ENCODE results near the gene MGAT5. TPM values are rescaled to one million over a fixed set of nuclear protein-coding genes. Genes with fewer than 3 reads are reported as not detected.

Gene MGAT5
- total and polyA plus RNA-seq, 4 experiments from 2014 or later = 4.4 to 81.3 (median 48.0) TPM

GRCh38 chr2:134405611-134406081 is 151.8 kb downstream of the MGAT5 start:
- Mint-ChIP-seq H3K4me3 (no peak overlapping the region), H3K9me3 (no peaks in the 10 kb centered on the region), H3K36me3 (peaks cover 30 to 37% of the 10 kb centered on the region in 2 donors), H3K4me1 (peaks cover 34 to 58% (median 48%) of the 10 kb centered on the region in 4 donors), H3K27ac (peak overlapping the region in 3 of 7 donors; percentile 28 to 71 (median 54)), H3K27me3 (no peaks in the 10 kb centered on the region)
- Histone ChIP-seq H3K36me3 (ENCODE audit: insufficient read depth, low read length) (peaks cover 12% of the 10 kb centered on the region), H3K4me1 (ENCODE audit: insufficient read depth, low read length) (peaks cover 34% of the 10 kb centered on the region), H3K27ac (ENCODE audit: low read depth, low read length) (no peak overlapping the region), H3K9me3 (ENCODE audit: control insufficient read depth in 1 of 2, low read length in 2 of 2) (no peaks in the 10 kb centered on the region), H3K4me3 (ENCODE audit: low read length in 2 of 2) (no peak overlapping the region), H3K27me3 (ENCODE audit: insufficient read depth, low read length) (no peaks in the 10 kb centered on the region)
- ChIA-PET CTCF (ENCODE audit: partially characterized antibody) (interaction anchor here (1.0 kb wide), 2 partner anchors 160 to 519 kb away, joined by 3 to 4 read pairs; no protein-coding TSS in a partner anchor), POLR2A (ENCODE audit: partially characterized antibody) (no interaction called here)
- intact Hi-C loops (cut with micrococcal nuclease) = no loop called here
- no peak for DNase-seq

- Mint-ChIP-seq H3K27ac (peak overlapping the region in 3 of 7 donors; percentile 51 to 84 (median 66)), H3K27me3 (no peaks in the 10 kb centered on the region), H3K9me3 (no peaks in the 10 kb centered on the region), H3K4me3 (no peak overlapping the region), H3K4me1 (peaks cover 40 to 60% (median 54%) of the 10 kb centered on the region in 4 donors), H3K36me3 (peaks cover 25 to 37% of the 10 kb centered on the region in 2 donors)
- peaks cover 40% of the 10 kb centered on the region for H3K4me1 ChIP-seq (ENCODE audit: insufficient read depth, low read length)
- intact Hi-C loops (cut with micrococcal nuclease) = no loop called here
- H3K27ac ChIP-seq (ENCODE audit: low read depth, low read length) = no peak overlapping the region
- no peaks in the 10 kb centered on the region for H3K9me3 ChIP-seq (ENCODE audit: control insufficient read depth in 1 of 2, low read length in 2 of 2)
- H3K4me3 ChIP-seq (ENCODE audit: low read length in 2 of 2) = no peak overlapping the region
- no peak for DNase-seq
- ChIA-PET POLR2A (ENCODE audit: partially characterized antibody) (no interaction called here), CTCF (ENCODE audit: partially characterized antibody) (interaction anchor here (0.7 to 1.0 kb wide), 3 partner anchors 160 to 284 kb away, joined by 3 to 4 read pairs (median 3); no protein-coding TSS in a partner anchor)
- peaks cover 12% of the 10 kb centered on the region for H3K36me3 ChIP-seq (ENCODE audit: insufficient read depth, low read length)
- no peaks in the 10 kb centered on the region for H3K27me3 ChIP-seq (ENCODE audit: insufficient read depth, low read length)
Observed at GRCh38 chr2:134406311-134406710, 152.4 kb downstream of the MGAT5 start.

GRCh38 chr2:134406736-134407135 is 152.9 kb downstream of the MGAT5 start:
- no peaks in the 10 kb centered on the region for H3K27me3 ChIP-seq (ENCODE audit: insufficient read depth, low read length)
- DNase-seq = no peak
- POLR2A ChIA-PET (ENCODE audit: partially characterized antibody) = no interaction called here
- Mint-ChIP-seq H3K36me3 (peaks cover 24 to 37% of the 10 kb centered on the region in 2 donors), H3K27me3 (no peaks in the 10 kb centered on the region), H3K4me1 (peaks cover 45 to 63% (median 58%) of the 10 kb centered on the region in 4 donors), H3K9me3 (no peaks in the 10 kb centered on the region), H3K4me3 (no peak overlapping the region), H3K27ac (peak overlapping the region in 6 of 7 donors; percentile 36 to 85 (median 46))
- CTCF ChIA-PET (ENCODE audit: partially characterized antibody) = interaction anchor here (0.7 to 1.0 kb wide), 3 partner anchors 161 to 285 kb away, joined by 3 read pairs; no protein-coding TSS in a partner anchor
- peaks cover 12% of the 10 kb centered on the region for H3K36me3 ChIP-seq (ENCODE audit: insufficient read depth, low read length)
- intact Hi-C loops (cut with micrococcal nuclease) = no loop called here
- no peak overlapping the region for H3K27ac ChIP-seq (ENCODE audit: low read depth, low read length)
- H3K9me3 ChIP-seq (ENCODE audit: control insufficient read depth in 1 of 2, low read length in 2 of 2) = no peaks in the 10 kb centered on the region
- H3K4me3 ChIP-seq (ENCODE audit: low read length in 2 of 2) = no peak overlapping the region
- H3K4me1 ChIP-seq (ENCODE audit: insufficient read depth, low read length) = peaks cover 45% of the 10 kb centered on the region

- ChIA-PET CTCF (ENCODE audit: partially characterized antibody) (interaction anchor here (1.0 kb wide), 1 partner anchor 161 kb away, joined by 3 read pairs; no protein-coding TSS in a partner anchor), POLR2A (ENCODE audit: partially characterized antibody) (no interaction called here)
- peaks cover 51% of the 10 kb centered on the region for H3K4me1 ChIP-seq (ENCODE audit: insufficient read depth, low read length)
Observed at GRCh38 chr2:134407154-134407890, 153.4 kb downstream of the MGAT5 start.

GRCh38 chr2:134408386-134408785 is 154.5 kb downstream of the MGAT5 start:
- H3K27ac ChIP-seq (ENCODE audit: low read depth, low read length) = no peak overlapping the region
- peaks cover 50 to 69% (median 63%) of the 10 kb centered on the region in 4 donors for H3K4me1 Mint-ChIP-seq
- no peaks in the 10 kb centered on the region for H3K9me3 ChIP-seq (ENCODE audit: control insufficient read depth in 1 of 2, low read length in 2 of 2)
- ChIA-PET CTCF (ENCODE audit: partially characterized antibody) (interaction anchor here (0.8 to 2.0 kb wide), 3 partner anchors 163 to 521 kb away, joined by 3 to 9 read pairs (median 9); no protein-coding TSS in a partner anchor), POLR2A (ENCODE audit: partially characterized antibody) (interaction anchor here (0.9 to 1.4 kb wide), 5 partner anchors 126 to 288 kb away, joined by 3 to 8 read pairs (median 3); no protein-coding TSS in a partner anchor)
- peaks cover 51% of the 10 kb centered on the region for H3K4me1 ChIP-seq (ENCODE audit: insufficient read depth, low read length)
- peak overlapping the region in 5 of 7 donors; percentile 41 to 87 (median 71) for H3K27ac Mint-ChIP-seq
- H3K36me3 ChIP-seq (ENCODE audit: insufficient read depth, low read length) = peaks cover 4% of the 10 kb centered on the region
- peak overlapping the region in 4 of 8 donors; percentile 44 to 58 (median 52) for H3K4me3 Mint-ChIP-seq
- H3K4me3 ChIP-seq (ENCODE audit: low read length in 2 of 2) = no peak overlapping the region
- H3K9me3 Mint-ChIP-seq = no peaks in the 10 kb centered on the region
- no peaks in the 10 kb centered on the region for H3K27me3 ChIP-seq (ENCODE audit: insufficient read depth, low read length)
- peaks cover 20 to 29% of the 10 kb centered on the region in 2 donors for H3K36me3 Mint-ChIP-seq
- intact Hi-C loops (cut with micrococcal nuclease) = no loop called here
- no peak for DNase-seq
- H3K27me3 Mint-ChIP-seq = no peaks in the 10 kb centered on the region

More at GRCh38 chr2:134407154-134407890, 153.4 kb downstream of the MGAT5 start:
- H3K4me1 Mint-ChIP-seq = peaks cover 50 to 69% (median 63%) of the 10 kb centered on the region in 4 donors
- peak overlapping the region in 1 of 8 donors; percentile 48 for H3K4me3 Mint-ChIP-seq
- H3K36me3 Mint-ChIP-seq = peaks cover 25 to 38% of the 10 kb centered on the region in 2 donors
- no peak for DNase-seq
- H3K27me3 Mint-ChIP-seq = no peaks in the 10 kb centered on the region
- Histone ChIP-seq H3K27ac (ENCODE audit: low read depth, low read length) (no peak overlapping the region), H3K4me3 (ENCODE audit: low read length in 2 of 2) (no peak overlapping the region), H3K36me3 (ENCODE audit: insufficient read depth, low read length) (peaks cover 12% of the 10 kb centered on the region), H3K9me3 (ENCODE audit: control insufficient read depth in 1 of 2, low read length in 2 of 2) (no peaks in the 10 kb centered on the region), H3K27me3 (ENCODE audit: insufficient read depth, low read length) (no peaks in the 10 kb centered on the region)
- H3K27ac Mint-ChIP-seq = peak overlapping the region in 6 of 7 donors; percentile 36 to 87 (median 66)
- intact Hi-C loops (cut with micrococcal nuclease) = no loop called here
- H3K9me3 Mint-ChIP-seq = no peaks in the 10 kb centered on the region

GRCh38 chr2:134408791-134409190 is 154.9 kb downstream of the MGAT5 start:
- Histone ChIP-seq H3K9me3 (ENCODE audit: control insufficient read depth in 1 of 2, low read length in 2 of 2) (no peaks in the 10 kb centered on the region), H3K36me3 (ENCODE audit: insufficient read depth, low read length) (peaks cover 3% of the 10 kb centered on the region), H3K27ac (ENCODE audit: low read depth, low read length) (no peak overlapping the region), H3K4me1 (ENCODE audit: insufficient read depth, low read length) (peaks cover 51% of the 10 kb centered on the region), H3K27me3 (ENCODE audit: insufficient read depth, low read length) (no peaks in the 10 kb centered on the region), H3K4me3 (ENCODE audit: low read length in 2 of 2) (no peak overlapping the region)
- Mint-ChIP-seq H3K27ac (peak overlapping the region in 5 of 7 donors; percentile 36 to 87 (median 43)), H3K4me3 (peak overlapping the region in 3 of 8 donors; percentile 29 to 58 (median 51)), H3K36me3 (peaks cover 17 to 29% of the 10 kb centered on the region in 2 donors), H3K4me1 (peaks cover 50 to 69% (median 62%) of the 10 kb centered on the region in 4 donors), H3K27me3 (no peaks in the 10 kb centered on the region), H3K9me3 (no peaks in the 10 kb centered on the region)
- ChIA-PET CTCF (ENCODE audit: partially characterized antibody) (interaction anchor here (0.8 to 2.0 kb wide), 3 partner anchors 163 to 522 kb away, joined by 3 to 9 read pairs (median 9); no protein-coding TSS in a partner anchor), POLR2A (ENCODE audit: partially characterized antibody) (interaction anchor here (0.9 to 1.4 kb wide), 5 partner anchors 127 to 289 kb away, joined by 3 to 8 read pairs (median 3); no protein-coding TSS in a partner anchor)
- intact Hi-C loops (cut with micrococcal nuclease) = no loop called here
- DNase-seq = no peak
